Tibial artery (tissue), 4 donors: ENCODE results near the gene EDIL3.

Source experiments
- DNase-seq, 2 donors: peaks; one replicate each; pipeline ENCODE4 v3.0.0-alpha.2; 2019
- H3K27ac ChIP-seq, 2 donors: fragments of 200-600 bp; sonication (generic) in 1 of 2; 1 replicate in 1 of 2; 2 replicates in 1 of 2; pipeline ENCODE4 v1.5.1; 2018 to 2019; ENCODE audit warnings: mild to moderate bottlenecking in 1 of 2
- H3K27me3 ChIP-seq, 2 donors: fragments of 200-600 bp; sonication (generic) in 1 of 2; one replicate each; pipeline versions ENCODE4 v1.5.1 to v1.6.0; 2016 to 2019
- H3K36me3 ChIP-seq, 3 donors: fragments of 200-600 bp; sonication (generic) in 2 of 3; one replicate each; pipeline ENCODE4 v1.5.1; 2016 to 2019; ENCODE audit warnings: mild to moderate bottlenecking in 2 of 3
- H3K4me1 ChIP-seq, 4 donors: fragments of 200-600 bp; sonication (generic) in 2 of 4; 1 replicate in 3 of 4; 2 replicates in 1 of 4; pipeline ENCODE4 v1.5.1; 2016 to 2019
- H3K4me3 ChIP-seq, 2 donors: fragments of 200-600 bp; sonication (generic) in 1 of 2; 1 replicate in 1 of 2; 2 replicates in 1 of 2; pipeline ENCODE4 v1.5.1; 2018 to 2019; ENCODE audit warnings: mild to moderate bottlenecking in 2 of 2
- H3K9me3 ChIP-seq, 3 donors: fragments of 200-600 bp; sonication (generic) in 1 of 3; one replicate each; pipeline ENCODE4 v1.5.1; 2016 to 2019
- CTCF ChIP-seq, 2 experiments: fragments of 200-600 bp in 1 of 2; fragments of 450-650 bp in 1 of 2; IDR thresholded peaks; one replicate each; pipeline ENCODE4 v1.5.1; 2017 to 2019; ENCODE audit warnings: antibody characterized with exemption in 2 of 2, mild to moderate bottlenecking in 1 of 2, moderate library complexity in 1 of 2
- intact Hi-C: fragments of 100-400 bp; cut with DNase I; formaldehyde crosslinking; loops from one replicate; pipeline ENCODE4 v1.15.0; 2023; ENCODE audit warnings: low total_unique reads

Gene EDIL3

GRCh38 chr5:84364043-84364442, 20.6 kb downstream of the EDIL3 start:
- Histone ChIP-seq H3K27ac (no peak overlapping the region), H3K9me3 (no peaks in the 10 kb centered on the region), H3K4me3 (no peak overlapping the region), H3K4me1 (peaks cover 0 to 21% (median 0%) of the 10 kb centered on the region in 4 donors), H3K36me3 (no peaks in the 10 kb centered on the region), H3K27me3 (no peaks in the 10 kb centered on the region)
- DNase-seq = no peak
- intact Hi-C loops = no loop called here
- no peak for TF ChIP-seq CTCF (IDR thresholded peaks at IDR 0.05)

- H3K27me3 ChIP-seq = no peaks in the 10 kb centered on the region
- intact Hi-C loops = no loop called here
- peaks cover 0 to 26% (median 0%) of the 10 kb centered on the region in 4 donors for H3K4me1 ChIP-seq
- no peak overlapping the region for H3K27ac ChIP-seq
- H3K36me3 ChIP-seq = no peaks in the 10 kb centered on the region
- no peak overlapping the region for H3K4me3 ChIP-seq
- no peak for TF ChIP-seq CTCF (IDR thresholded peaks at IDR 0.05)
- no peaks in the 10 kb centered on the region for H3K9me3 ChIP-seq
- no peak for DNase-seq
Observed at GRCh38 chr5:84362061-84362720, 22.5 kb downstream of the EDIL3 start.

DNA sequence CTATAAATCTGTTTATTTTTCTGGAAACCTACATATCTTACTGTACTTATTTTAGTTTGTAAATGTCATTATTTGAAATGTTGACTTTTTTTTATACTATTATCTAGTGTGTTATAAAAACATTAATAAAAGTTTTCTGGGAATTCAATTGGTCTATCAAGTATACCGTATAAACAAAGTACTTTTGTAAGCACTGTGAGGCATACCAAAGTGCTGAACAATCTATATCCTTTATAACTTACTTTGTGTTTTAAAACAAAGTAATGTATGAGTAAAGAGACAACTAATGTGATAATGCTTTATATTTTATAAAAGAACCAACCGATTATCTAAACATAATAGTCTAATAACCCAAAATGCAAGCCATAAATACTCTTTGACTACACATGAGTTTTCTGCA, 23.1 kb downstream of the EDIL3 start:
- Histone ChIP-seq H3K4me1 (peaks cover 0 to 22% (median 0%) of the 10 kb centered on the region in 4 donors), H3K9me3 (no peaks in the 10 kb centered on the region), H3K27me3 (no peaks in the 10 kb centered on the region), H3K27ac (no peak overlapping the region), H3K4me3 (no peak overlapping the region), H3K36me3 (no peaks in the 10 kb centered on the region)
- intact Hi-C loops = no loop called here
- TF ChIP-seq CTCF (IDR thresholded peaks at IDR 0.05) = no peak
- no peak for DNase-seq

DNA sequence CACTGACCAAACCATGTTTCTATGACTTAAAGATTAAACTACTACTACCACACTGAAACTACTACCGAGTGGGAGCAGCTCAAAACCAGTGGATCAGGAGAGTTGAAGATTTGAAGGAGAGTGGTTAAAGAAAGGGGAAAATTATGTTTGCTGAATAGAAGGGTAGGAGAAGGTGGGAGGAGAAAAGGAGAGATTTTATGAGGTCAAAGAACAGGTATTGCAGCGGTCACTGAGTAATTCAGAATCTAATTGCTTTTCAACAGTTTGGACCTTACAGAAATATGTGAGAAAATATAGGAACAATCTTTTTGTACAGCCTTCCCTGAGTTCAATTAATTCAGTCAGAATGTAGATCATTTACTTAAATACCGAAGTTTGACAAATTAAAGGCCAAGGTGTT, 24.6 kb downstream of the EDIL3 start:
- no peak for DNase-seq
- Histone ChIP-seq H3K9me3 (no peaks in the 10 kb centered on the region), H3K4me3 (no peak overlapping the region), H3K4me1 (peaks cover 0 to 25% (median 0%) of the 10 kb centered on the region in 4 donors), H3K27me3 (no peaks in the 10 kb centered on the region), H3K27ac (no peak overlapping the region), H3K36me3 (no peaks in the 10 kb centered on the region)
- intact Hi-C loops = no loop called here
- no peak for TF ChIP-seq CTCF (IDR thresholded peaks at IDR 0.05)

DNA sequence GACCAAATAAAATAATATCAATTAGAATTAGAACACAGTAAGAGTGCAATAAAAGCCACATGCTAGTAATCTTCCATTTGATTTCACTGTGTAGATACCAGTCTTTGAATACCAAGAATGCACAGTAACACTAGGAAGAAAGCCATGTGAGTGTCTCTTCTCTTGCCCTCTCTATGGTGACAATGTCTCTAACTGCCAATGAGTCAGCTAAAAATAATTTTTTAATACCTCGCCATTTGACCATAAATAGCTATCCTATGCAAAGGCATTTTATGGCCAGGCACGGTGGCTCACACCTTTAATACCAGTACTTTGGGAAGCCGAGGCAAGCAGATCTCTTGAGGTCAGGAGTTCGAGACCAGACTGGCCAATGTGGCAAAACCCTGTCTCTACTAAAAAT, 30.6 kb downstream of the EDIL3 start:
- no peaks in the 10 kb centered on the region for H3K9me3 ChIP-seq
- H3K4me1 ChIP-seq = peaks cover 0 to 26% (median 0%) of the 10 kb centered on the region in 4 donors
- no peak overlapping the region for H3K4me3 ChIP-seq
- TF ChIP-seq CTCF (IDR thresholded peaks at IDR 0.05) = no peak
- H3K36me3 ChIP-seq = no peaks in the 10 kb centered on the region
- no peaks in the 10 kb centered on the region for H3K27me3 ChIP-seq
- intact Hi-C loops = no loop called here
- no peak for DNase-seq
- no peak overlapping the region for H3K27ac ChIP-seq

- no peak for DNase-seq
- H3K27ac ChIP-seq = no peak overlapping the region
- intact Hi-C loops = no loop called here
- no peaks in the 10 kb centered on the region for H3K36me3 ChIP-seq
- no peaks in the 10 kb centered on the region for H3K27me3 ChIP-seq
- TF ChIP-seq CTCF (IDR thresholded peaks at IDR 0.05) = no peak
- no peaks in the 10 kb centered on the region for H3K9me3 ChIP-seq
- no peak overlapping the region for H3K4me3 ChIP-seq
- H3K4me1 ChIP-seq = peaks cover 0 to 44% (median 0%) of the 10 kb centered on the region in 4 donors
Observed at GRCh38 chr5:84344788-84345187, 39.9 kb downstream of the EDIL3 start.
